HG03442 (cell line): ENCODE measurements around the gene CLEC16A.
A peak's percentile ranks its signal among the peaks of the same experiment; 100 is the strongest.
"Not testable (repeated sequence)": the region's sequence is repeated elsewhere in the genome, so short reads cannot be mapped to it uniquely, and the experiment has no call there.

Experiments
- ATAC-seq: cut with Tn5 transposase; IDR thresholded peaks from one replicate; pipeline ENCODE4 v1.9.1; 2021; ENCODE audit warnings: mild to moderate bottlenecking, moderate library complexity; ENCODE audit not compliant: unreplicated experiment

Gene CLEC16A

DNA sequence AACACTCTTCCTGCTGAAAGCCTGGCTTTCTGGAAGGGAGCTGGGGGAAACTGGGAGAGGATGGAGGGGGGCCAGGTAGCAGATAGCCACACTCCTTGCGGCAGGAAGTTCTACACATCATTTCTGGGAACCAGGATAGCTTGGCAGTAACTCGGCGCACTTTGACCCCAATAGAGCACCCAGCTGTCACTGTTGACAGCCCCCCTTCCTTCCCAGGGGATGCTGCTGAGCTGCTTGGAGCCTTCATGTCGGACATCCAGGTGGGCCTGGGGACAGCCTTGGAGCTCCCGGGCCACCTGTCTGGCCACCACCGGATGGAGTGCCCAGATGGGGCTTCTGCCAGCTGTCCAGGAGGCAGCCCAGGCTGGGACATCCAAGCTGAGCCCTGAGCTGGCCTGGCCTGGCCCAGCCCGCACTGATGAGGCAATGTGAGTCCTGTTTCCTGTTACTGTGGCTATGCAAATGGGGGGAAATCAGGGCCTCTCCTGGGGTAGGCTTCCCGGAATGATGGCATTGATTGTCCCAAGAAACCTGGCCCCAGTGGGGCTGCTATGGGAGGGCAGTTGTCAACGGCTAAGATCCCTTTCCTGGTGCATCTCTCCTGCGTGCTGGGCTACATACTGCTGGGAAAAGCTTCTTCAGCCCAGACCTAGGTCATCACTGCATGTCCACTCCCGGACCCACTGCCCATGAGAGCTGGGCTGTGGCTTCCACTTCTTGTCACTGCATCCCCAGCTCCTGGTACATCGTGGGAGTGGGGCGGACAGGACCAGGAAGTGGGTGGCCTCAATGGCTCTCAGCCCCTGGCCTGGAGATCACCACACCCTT is 261.6 kb downstream of the CLEC16A start:
- no peak for ATAC-seq

- ATAC-seq = no peak
Measured at GRCh38 chr16:11207646-11208045, 263.3 kb downstream of the CLEC16A start.

DNA sequence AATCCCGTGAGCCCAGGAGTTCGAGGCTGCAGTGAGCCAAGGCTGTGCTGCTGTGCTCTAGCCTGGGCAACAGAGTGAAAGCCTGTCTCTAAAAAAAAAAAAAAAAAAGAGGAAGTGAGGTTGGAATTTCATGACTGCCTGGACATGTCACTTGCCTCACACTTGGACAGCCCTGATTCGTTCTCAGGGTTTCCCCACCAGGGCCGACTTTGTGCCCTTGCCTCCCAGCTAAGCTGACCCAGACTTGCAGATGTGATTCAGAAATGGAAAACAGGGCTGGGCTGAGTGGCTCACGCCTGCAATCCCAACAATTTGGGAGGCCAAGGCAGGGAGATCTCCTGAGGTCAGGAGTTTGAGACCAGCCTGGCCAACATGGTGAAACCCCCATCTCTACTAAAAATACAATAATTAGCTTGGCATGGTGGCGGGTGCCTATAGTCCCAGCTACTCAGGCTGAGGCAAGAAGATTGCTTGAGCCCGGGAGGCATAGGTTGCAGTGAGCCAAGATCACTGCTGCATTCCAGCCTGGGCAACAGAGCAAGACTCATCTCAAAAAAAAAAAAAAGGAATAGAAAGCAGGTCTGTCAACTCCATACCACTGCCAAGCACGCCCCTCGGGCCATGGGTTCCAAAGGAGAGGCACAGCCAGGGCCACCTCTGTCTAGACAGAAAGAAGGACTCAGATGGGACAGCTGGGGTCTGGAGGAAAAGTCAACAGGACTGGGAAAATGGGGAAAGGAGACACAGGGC is 264.7 kb downstream of the CLEC16A start:
- ATAC-seq = no peak

- ATAC-seq = no peak
Measured at GRCh38 chr16:11210260-11210659, 265.9 kb downstream of the CLEC16A start.

- no peak for ATAC-seq
Measured at GRCh38 chr16:11211061-11211976, 267.0 kb downstream of the CLEC16A start.

GRCh38 chr16:11211977-11212797 is 267.8 kb downstream of the CLEC16A start:
- no peak for ATAC-seq

DNA sequence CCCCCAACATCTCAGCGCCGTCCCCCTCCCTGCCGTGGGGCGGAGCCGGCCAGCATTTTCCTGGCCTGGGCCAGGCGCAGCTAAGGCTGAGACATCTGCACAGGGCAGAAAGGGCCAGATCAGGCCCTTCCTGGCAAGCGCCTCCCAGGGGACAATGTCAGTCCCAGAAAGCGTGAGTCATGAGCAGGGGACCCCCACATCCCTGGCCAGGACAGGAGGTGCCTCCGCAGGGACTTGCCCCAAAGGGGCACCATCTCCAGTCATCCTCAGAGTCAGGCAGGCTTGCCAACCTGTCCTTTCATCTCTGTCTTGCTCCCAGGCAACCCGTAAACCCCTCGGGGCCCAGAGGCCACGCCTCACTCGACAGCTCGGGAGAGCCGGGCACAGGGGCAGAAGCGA is 268.4 kb downstream of the CLEC16A start:
- no peak for ATAC-seq

DNA sequence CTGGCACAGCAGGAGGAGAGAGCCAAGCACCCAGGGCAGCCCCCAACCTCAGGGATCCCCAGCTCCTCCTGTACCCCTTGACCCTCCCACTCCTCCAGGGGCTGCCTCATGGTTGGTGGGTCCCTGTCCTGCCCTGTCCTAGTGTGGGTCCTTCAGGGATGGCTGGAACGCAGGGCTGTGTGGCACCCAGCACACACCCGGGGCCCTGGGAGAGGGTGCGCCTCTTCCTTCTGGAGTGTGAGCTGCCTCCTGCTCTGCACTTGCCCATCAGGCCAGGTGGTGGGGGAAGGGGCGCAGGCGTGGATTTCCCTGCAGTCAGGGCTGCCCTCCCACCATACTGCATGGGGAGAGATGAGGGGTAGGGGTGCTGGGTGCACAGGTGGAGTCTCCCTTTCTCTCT is 269.0 kb downstream of the CLEC16A start:
- no peak for ATAC-seq

DNA sequence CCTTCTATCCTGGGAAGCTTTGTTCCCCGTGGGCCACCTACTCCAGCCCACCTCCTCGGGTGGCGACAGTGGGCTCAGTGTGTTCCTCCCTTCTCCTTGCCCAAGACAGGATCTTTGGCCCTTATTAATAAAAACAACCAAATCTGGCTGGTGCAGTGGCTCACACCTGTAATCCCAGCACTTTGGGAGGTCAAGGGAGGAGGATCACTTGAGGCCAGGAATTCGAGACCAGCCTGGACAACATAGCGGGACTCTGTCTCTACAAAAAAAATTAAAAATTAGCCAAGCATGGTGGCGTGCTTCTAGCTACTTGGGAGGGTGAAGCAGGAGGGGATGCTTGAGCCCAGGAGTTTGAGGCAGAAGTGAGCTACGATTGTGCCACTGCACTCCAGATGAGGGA is 269.4 kb downstream of the CLEC16A start:
- no peak for ATAC-seq

DNA sequence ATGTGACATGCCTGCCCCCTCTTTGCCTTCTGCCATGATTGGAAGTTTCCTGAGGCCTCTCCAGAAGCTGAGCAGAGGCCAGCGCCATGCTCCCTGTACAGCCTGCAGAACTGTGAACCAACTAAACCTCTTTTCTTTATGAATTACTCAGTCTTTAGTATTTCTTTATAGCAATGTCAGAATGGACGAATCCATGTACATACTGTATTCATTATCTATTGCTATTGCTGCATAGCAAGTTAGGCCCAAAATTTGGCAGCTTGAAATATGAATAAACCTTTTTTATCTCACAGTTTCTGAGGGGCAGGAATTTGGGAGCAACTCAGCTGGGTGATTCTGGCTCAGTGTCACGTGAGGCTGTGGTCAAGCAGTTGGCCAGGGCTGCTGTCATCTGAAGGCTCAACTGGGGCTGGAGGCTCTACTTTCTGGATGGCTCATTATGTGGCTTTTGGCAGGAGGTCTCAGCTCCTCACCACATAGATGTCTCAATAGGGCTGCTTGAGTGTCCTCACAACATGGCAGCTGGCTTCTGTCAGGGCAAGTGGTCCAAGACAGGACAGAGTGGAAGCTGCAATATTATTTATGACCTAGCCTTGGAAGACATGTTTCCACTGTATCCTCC is 271.7 kb downstream of the CLEC16A start:
- ATAC-seq = no peak

DNA sequence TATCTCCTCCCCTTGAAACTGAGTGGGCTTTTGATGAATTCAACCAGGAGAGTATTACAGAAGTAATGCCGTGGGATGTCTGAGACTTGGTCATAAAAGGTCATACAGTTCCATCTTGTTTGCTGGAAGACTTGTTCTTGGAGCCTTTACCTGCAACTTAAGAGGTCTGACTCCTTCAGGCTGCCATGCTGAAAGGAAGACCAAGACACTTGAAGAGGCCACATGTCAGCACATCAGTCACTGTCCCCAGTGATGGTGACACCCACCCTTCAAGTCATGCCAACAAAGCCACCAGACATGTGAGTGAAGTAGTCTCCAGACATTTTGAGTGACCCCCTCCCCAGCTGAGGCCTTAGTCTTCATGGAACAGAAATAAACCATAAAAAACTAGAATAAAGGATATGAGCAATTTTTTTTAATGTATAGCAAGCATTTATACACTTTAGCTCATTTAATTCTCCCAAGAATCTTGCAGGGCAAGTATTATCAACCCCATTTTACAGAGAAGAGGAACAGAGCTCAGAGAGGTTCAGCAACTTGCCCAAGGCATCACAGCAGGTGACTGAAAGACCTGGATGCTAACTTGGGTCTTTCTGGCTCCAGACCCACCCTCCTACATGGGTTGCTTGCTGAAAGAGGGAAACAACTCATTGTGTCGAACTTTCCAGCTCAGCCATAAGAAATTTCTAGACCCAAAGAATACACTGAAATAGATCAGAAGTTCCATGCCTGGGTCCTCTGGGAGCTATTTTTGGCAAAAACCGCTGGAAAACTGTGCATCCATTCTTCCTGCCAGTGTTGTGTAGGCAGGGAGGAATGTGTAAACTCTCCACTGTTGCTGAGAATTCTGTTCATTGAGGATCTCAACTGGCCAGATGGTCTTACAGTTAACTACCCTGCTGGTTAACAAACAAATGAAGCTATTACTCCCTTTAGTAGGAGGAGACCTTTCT is 273.6 kb downstream of the CLEC16A start:
- no peak for ATAC-seq

GRCh38 chr16:11218604-11218962 is 274.2 kb downstream of the CLEC16A start:
- no peak for ATAC-seq

DNA sequence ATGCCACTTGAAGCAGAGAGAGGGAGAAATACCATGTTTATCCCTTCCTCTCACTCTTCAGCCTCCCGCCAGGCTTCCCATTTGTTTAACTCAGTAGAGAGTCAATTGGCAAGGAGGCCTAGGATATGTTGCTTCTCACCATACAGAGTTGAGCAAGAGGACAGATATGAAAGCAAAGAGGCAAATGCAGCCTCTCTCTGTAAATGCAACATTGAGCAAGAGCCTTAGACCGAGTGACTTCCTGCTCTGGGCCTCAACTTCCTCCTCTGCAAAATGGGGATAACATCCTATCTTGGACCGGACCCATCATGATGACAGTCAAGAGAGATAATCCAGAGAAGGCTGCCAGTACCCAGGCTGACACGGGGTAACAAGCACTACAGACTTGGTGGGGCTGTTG is 274.8 kb downstream of the CLEC16A start:
- ATAC-seq = no peak

DNA sequence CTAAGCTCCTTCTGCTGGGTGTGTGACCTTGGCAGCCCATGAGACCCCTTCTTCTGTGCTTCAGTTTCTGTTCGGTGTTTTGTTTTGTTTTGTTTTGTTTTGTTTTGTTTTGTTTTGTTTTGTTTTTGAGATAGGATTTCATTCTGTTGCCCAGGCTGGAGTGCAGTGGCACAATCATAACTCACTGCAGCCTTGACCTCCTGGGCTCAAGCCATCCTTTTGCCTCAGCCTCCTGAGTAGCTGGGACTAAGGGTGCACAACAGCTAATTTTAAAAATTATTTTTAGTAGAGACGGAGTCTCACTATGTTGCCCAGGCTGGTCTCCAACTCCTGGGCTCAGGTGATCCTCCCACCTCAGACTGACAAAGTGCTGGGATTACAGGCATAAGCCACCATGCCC is 276.1 kb downstream of the CLEC16A start:
- ATAC-seq = not testable (repeated sequence)

DNA sequence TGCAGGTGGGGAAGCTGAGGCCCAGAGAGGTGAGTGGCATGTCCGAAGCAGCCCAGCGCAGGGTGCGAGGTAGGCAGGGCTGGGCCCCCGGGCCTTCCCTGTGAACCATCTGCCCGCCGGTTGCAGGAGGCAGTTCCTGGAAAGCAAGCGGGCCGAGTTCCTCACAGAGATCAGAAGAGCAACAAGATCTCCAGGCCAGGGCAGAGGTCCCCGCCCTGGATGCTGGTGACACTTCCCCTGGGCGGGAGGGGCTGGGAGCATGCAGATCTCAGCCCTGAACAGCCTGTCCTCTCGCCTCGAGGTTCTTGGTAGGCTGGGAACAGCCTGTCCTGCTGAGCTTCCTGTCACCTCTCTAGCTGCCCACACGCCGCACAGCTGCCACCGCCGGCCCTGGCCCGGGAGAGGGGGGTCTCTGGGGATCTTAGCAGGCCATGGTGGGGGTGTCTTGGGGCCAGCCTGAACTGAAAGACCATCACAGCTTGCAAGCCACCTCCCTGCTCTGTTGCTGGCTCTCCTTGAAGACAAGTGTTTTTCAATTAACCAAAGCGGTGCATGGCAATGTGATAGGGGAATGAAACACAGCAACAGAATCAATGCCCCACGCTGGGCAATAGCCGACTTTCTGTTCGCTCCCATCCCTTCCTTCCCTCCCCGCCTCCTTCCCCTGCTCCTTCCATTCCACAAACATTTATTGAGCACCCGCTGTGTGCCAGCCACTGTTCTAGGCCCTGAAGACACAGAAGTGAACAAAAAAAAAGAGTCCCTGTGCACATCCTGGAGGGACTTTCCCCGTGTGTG is 279.9 kb downstream of the CLEC16A start:
- ATAC-seq = peak; percentile 41

GRCh38 chr16:11224894-11225676 is 280.7 kb downstream of the CLEC16A start:
- ATAC-seq = peak; percentile 86
